Stimulated activated CD4-positive, alpha-beta T cell treated with anti-CD3 and anti-CD28 coated beads, Interleukin-15, amount 100 ng/mL, for 48 hours (primary cell): ENCODE results near the gene CHRM5.

Source experiments
- DNase-seq, 2 donors: peaks; one replicate each; pipeline ENCODE4 v3.0.0-alpha.2; 2020; ENCODE audit warnings: low read depth in 2 of 2

Gene CHRM5

DNA sequence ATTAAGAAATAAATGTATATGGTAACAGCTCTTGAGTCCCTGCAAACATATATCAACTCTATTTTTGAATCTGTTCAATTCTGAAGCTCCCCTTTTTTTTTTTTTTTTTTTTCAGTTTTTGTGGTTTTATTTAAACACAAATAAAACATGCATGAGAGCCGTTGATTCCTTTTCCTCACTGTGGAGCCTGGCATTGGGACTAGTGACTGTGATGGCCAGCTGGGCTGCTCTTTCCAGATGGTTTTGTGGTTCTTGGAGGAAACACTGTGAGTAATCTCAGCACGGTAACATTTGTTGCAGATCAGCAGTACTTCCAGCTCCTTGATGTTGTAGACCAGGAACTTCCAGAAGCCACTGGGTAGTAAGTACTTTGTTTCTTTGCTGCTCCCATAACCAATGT lies 117.4 kb downstream of the CHRM5 start:
- DNase-seq: no peak

DNA sequence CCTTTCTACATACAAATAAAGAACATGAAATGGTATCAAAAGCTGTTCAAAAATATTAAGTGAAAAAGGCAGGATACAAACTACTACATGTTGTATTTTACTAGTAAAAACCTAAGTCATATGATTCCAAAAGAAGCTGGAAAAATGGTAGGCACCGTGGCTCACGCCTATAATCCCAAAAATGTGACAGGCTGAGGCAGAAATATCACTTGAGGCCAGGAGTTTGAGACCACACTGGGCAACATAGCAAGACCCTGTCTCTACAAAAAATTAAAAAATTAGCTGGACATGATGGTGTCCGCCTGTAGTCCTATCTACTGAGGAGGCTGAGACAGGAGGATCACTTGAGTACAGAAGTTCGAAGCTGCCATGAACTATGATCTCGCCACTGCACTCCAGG lies 131.6 kb downstream of the CHRM5 start:
- DNase-seq: no peak

- DNase-seq: peak; percentile 97 to 98
These were observed 133.3 kb downstream of the CHRM5 start, which contains the start of the genes EMC7 and PGBD4 for GRCh38 chr15:34101366-34102174. TSS of gene EMC7 (minus strand) at chr15:34101862. CDS start at chr15:34101839, 23 bp downstream. TSS of gene PGBD4 (plus strand) at chr15:34102083. CDS start at chr15:34102532, 449 bp downstream.

- no peak for DNase-seq
These were observed 134.1 kb downstream of the CHRM5 start for GRCh38 chr15:34102175-34102925.

- DNase-seq: no peak
These were observed 138.1 kb downstream of the CHRM5 start for GRCh38 chr15:34106423-34106822.

DNA sequence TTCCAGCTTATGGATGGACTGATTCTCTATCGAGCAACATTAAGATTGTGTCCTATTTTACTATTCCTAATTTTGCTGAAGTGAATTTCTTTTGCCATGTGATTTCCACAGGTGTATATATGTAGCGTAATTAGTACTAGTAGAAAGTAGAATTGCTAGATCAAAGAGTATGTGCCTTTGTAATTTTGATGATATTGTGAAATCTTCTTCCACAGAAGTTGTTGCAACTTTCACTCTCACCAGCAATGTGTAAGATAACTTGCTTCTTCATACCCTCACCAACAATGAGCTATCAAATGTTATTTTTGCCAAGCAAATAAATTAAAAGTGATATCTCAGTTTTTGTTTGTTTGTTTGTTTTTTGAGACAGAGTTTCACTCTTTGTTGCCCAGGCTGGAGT lies 139.0 kb downstream of the CHRM5 start:
- no peak for DNase-seq

GRCh38 chr15:34109797-34110663 lies 141.7 kb downstream of the CHRM5 start:
- DNase-seq: no peak

DNA sequence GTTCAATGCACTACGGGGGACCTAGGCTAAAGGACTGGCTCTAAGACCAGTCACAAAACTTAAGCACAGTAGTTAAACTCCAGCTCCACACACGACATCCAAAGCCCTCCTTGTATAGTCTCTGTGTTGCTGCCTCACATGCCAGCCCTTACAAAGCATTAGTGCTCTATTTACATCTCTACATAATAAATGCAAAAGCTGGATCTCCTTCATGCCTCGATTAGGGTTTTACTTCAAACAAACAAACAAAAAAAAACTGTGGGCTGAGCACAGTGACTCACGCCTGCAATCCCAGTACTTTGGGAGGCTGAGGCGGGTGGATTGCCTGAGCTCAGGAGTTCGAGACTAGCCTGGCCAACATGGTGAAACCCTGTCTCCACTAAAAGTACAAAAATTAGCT lies 143.2 kb downstream of the CHRM5 start:
- DNase-seq: no peak

GRCh38 chr15:34114215-34114614 lies 145.9 kb downstream of the CHRM5 start:
- DNase-seq: no peak

- DNase-seq: no peak
These were observed 146.4 kb downstream of the CHRM5 start for GRCh38 chr15:34114739-34115138.

DNA sequence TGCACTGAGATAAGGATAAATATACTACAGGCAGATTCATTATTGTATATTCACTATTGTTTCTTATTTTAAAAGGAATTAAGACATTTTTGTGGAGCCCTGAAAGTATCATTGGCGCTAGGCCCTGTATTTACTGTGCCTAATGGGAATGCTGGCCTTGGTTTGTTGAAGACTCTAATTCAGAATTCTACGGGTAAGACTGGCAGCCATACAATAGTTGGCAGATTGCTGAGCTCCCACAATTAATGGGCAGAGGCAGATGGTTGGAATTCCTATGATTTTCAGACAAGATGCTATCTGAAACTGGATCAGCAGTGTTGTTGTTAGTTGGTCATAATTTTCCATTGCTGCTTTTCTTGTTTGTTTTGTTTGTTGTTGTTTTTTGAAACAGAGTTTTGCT lies 148.3 kb downstream of the CHRM5 start:
- DNase-seq: no peak
